OCI-LY3 (cell line): Measurements from ENCODE around the gene MEN1.

Source experiments
- EZH2phosphoT487 ChIP-seq: fragments of 200-600 bp; shearing (Covaris generic); IDR thresholded peaks from 2 replicates; pipeline ENCODE4 v1.6.1; 2018; ENCODE audit warnings: antibody characterized with exemption, mixed run types, low read depth
- TF ChIP-seq, protein P1 (sequence below): fragments of 200-600, 300-600 bp; sonication (generic); IDR thresholded peaks from 2 replicates; pipeline ENCODE4 v1.5.1; 2014; ENCODE audit warnings: antibody characterized with exemption, low read length, low read depth

DNA sequence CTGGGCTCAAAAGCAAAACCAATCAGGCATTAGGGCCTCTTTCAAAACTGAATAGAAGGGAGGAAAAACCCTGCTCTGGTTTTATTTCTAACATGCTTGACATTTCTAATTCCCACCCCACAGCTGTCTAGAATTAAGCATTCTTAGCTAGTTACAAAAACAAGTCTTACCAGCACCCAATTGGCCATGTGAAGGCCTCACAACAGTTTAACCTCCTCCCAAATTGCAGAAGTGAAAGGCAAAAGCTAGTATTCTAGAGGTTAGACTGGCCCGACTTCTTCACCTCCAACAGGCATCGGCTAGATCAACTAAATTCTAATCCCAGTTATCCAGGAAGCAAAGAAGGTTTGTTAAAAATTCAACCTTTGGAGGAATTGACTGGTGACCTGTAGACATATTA lies 38.5 kb downstream of the MEN1 start:
- TF ChIP-seq, protein P1, sequence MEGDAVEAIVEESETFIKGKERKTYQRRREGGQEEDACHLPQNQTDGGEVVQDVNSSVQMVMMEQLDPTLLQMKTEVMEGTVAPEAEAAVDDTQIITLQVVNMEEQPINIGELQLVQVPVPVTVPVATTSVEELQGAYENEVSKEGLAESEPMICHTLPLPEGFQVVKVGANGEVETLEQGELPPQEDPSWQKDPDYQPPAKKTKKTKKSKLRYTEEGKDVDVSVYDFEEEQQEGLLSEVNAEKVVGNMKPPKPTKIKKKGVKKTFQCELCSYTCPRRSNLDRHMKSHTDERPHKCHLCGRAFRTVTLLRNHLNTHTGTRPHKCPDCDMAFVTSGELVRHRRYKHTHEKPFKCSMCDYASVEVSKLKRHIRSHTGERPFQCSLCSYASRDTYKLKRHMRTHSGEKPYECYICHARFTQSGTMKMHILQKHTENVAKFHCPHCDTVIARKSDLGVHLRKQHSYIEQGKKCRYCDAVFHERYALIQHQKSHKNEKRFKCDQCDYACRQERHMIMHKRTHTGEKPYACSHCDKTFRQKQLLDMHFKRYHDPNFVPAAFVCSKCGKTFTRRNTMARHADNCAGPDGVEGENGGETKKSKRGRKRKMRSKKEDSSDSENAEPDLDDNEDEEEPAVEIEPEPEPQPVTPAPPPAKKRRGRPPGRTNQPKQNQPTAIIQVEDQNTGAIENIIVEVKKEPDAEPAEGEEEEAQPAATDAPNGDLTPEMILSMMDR: no peak
- no peak for TF ChIP-seq EZH2phosphoT487
